GM21786 (cell line): ENCODE data around the gene SPATA2L.

ENCODE experiments used
- ATAC-seq: cut with Tn5 transposase; IDR thresholded peaks from one replicate; pipeline ENCODE4 v1.9.1; 2021; ENCODE audit not compliant: unreplicated experiment

Gene SPATA2L

GRCh38 chr16:89701425-89702406 lies at the start of gene SPATA2L:
SPATA2L (minus strand) TSS chr16:89701705; CDS start chr16:89701232, 473 bp downstream.
- peak; percentile 55 for ATAC-seq

DNA sequence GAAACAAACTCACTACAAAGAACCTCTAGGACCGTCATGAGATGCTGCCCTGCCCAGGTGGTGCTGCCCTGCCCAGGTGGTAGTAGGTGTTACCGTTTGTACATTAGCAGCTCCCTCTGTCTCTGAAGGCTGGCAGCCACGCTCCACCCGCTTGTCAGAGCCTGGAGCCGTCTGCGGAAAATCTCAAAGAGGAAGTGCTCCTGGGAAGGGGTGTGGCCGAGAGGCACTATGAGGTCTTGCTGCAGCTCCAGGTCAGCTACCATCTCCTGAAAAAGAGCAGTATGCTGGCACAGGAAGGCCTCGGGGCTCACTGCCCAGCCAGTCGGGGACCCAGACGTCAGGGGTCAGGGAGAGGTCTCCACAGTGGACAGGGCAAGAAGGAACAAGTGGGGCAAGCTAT lies 48.1 kb upstream of the SPATA2L start:
- no peak for ATAC-seq

GRCh38 chr16:89748921-89749320 lies 47.4 kb upstream of the SPATA2L start:
- no peak for ATAC-seq

- no peak for ATAC-seq
Observed at GRCh38 chr16:89748076-89748475, 46.6 kb upstream of the SPATA2L start.

GRCh38 chr16:89746043-89746442 lies 44.5 kb upstream of the SPATA2L start:
- no peak for ATAC-seq

- ATAC-seq, result no peak
Observed at GRCh38 chr16:89744813-89745212, 43.3 kb upstream of the SPATA2L start.

DNA sequence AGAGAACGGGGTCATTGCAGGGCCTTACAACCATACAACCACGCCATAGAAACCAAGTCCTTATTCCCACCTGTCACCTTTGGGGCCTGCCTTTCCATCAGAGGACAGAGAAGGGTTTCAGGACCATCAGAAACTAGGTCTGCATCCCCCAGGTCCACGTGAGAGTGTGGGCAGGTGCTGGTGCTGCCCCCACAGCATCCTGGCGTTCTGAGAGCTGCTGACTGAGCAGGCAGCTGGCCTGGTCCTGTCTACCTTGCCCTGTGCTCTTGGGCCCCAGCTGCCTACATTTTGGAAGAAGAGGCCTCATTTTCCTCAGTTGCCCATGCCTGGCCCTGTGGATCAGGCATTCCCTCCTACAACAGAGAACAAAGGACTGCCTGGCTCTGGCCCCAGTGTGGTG lies 41.4 kb upstream of the SPATA2L start:
- no peak for ATAC-seq

DNA sequence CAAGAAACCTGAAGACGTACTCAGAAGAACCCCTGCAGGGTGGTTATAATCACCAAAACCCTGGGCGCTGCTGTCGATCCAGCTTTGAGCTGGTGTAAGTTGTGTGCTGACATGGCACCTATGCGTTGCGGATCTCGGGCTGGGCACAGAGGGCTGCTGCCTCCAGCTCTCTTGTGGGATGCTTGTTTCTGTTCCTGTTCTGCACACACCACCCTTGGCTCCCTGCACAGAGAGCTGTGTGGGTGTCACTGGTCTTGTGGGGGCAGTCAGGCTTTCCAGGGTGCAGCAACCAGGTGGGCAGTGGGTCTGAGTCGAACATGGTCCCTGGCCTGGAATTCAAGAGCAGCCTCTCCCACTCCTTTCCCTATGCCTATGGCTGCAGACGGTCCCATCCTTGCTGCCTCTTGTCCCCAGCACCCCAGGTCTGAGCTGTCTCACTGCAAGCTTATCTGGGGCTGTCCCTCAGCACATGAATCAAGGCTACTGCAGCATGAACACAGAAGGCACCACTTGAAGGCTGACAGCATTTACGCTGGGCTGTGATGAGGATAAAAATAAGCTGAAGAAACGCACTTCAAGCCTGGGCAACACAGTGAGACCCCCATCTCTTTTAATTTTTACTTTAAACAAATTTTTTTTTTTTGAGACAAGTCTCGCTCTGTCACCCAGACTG lies 40.0 kb upstream of the SPATA2L start:
- no peak for ATAC-seq

GRCh38 chr16:89739383-89739782 lies 37.9 kb upstream of the SPATA2L start:
- no peak for ATAC-seq

DNA sequence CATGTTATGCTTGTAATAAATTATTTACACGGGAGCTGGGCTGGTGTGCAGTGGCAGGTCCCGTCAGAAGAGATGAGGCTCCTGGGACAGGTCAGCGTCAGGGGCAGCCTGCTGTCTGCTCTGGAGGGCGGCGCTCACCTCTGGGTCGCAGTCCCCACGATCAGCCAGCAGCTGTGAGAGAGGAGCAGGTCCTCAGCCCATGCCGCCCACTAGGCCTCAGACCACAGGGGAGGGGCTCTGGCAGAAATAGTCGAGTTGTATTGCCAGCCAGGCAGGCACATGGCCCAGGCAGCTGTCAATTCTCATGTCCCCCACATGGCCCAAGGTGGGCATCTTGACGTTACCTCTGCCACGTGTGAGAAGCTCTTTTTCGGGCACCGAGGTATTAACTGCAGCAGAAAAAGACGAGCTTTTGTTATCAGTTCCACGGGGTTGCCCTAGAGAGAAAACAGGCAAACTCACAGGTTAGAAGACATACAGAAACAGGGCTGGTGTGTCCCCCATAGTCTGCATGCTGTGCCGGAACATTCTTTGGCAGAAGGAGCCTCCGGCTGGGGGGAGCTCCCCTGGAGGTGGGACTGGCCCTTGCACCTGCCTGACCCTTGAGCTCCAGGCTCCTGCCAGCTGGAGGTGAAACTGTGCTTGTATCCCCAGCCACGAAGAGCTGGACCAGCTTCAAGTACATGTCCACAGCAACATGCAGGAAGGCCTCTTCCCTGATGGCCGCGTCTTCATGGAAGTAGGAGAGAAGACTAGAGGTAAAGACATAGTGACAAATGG lies 37.2 kb upstream of the SPATA2L start:
- no peak for ATAC-seq

- no peak for ATAC-seq
Observed at GRCh38 chr16:89738072-89738377, 36.5 kb upstream of the SPATA2L start.

DNA sequence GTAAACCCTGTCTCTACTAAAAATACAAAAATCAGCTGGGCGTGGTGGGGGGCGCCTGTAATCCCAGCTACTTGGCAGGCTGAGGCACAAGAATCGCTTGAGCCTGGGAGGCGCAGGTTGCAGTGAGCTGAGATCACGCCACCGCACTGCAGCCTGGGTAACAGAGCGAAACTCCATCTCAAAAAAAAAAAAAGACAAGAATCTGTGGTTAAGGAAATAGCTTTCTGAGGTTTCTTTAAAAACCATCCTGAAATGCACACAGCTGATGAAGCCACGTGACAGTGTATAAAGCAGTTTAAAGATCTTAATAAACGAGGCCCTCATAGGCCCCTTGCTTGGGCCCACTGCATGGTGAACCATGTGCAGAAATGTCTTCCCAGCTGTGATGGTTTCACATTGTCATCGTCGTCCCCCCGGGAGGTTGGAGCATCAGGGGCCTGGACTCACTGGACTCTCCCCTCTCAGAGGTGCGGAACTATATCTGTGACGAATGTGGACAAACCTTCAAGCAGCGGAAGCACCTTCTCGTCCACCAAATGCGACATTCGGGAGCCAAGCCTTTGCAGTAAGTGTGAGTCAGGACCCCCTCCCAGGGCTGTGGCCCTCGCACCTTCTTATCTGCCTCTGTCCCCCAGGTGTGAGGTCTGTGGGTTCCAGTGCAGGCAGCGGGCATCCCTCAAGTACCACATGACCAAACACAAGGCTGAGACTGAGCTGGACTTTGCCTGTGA lies 36.0 kb upstream of the SPATA2L start:
- ATAC-seq, result no peak

GRCh38 chr16:89736554-89736953 lies 35.0 kb upstream of the SPATA2L start:
- ATAC-seq, result no peak

DNA sequence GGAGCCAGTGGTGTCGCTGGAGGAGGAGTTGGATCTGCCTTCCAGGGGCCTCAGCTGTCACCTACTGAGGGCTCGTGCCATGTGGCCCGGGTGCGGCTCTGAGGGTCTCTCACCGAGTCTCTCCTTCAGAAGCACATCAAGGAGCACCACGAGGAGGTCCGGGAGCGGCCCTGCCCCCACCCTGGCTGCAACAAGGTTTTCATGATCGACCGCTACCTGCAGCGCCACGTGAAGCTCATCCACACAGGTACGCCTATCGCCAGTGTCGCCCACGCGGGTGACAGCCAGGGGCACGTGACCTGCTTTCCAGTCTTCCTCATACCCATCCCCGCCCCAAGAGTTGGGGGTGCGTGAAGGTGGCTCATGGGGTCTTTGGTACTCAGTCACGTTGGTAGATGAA lies 32.3 kb upstream of the SPATA2L start:
- ATAC-seq, result no peak

DNA sequence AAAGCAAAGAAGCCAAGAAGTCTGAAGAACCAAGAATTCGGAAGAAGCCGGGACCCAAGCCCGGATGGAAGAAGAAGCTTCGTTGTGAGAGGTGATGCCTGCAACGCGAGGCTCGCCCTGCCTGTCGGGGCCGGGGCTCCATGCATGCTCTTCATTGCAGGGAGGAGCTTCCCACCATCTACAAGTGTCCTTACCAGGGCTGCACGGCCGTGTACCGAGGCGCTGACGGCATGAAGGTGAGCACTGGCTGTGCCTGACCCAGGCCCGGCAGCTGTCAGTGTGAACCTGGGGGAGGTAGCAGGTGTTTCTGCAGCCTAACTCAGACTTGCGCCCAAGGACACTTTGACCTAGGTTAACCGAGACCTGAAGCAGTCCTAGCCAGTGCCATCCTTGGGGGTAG lies 31.8 kb upstream of the SPATA2L start:
- ATAC-seq, result no peak

DNA sequence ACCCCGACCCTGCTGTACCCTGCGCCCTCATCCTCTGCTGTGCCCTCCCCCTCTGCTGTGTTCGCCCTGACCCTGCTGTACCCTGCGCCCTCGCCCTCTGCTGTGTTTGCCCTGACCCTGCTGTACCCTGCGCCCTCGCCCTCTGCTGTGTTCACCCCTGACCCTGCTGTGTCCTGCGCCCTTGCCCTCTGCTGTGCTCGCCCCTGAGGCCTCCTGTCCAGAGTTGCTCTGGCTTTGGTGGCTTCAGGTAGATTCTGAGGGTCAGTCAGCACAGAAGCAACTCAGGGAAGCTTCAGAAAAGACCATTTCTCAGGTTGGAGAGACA lies 31.4 kb upstream of the SPATA2L start:
- no peak for ATAC-seq

GRCh38 chr16:89732142-89732917 lies 30.8 kb upstream of the SPATA2L start:
- no peak for ATAC-seq

DNA sequence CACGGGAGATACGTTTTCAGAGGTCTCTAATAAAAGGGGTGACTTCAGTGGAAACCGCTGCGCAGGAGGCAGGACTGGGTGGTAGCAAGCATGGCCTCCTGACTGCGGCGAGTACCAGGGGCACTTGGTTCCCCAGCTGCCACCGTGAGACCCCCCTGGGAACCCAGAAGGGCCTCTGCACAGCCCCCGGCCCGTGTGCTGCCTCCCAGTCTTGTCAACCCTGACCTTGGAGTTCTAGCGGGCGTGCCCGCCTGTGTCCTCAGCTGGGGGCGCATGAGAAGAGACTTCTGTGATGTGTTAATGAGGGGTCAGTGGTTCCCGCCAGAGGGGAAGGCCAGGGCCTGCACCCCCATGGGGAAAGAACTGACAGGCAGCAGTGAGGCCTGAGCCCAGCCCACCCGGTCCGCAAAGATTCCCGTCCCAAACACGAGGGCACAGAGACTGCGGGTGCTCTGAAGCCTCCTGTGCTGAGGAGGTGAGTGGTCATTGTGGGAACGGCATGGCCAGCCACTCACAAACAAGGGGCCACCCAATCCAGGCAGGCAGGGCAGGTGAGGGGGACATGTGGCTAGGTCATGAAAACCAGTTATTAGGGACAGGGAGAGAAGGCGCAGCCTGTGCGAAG lies 29.2 kb upstream of the SPATA2L start:
- no peak for ATAC-seq

- ATAC-seq, result no peak
Observed at GRCh38 chr16:89729863-89730593, 28.5 kb upstream of the SPATA2L start.
